H54 (cell line): Measurements from ENCODE around the gene WDR62.

ENCODE experiments used
- DNase-seq: peaks from one replicate; pipeline ENCODE4 v3.0.0; 2011; ENCODE audit warnings: low spot score, mixed read lengths; ENCODE audit not compliant: insufficient read length
- FAIRE-seq: peaks from 3 replicates; lab custom pipeline; 2011; peaks lifted over from hg19 to GRCh38; lab: Jason Lieb, UNC
- POLR2A ChIP-seq: IDR thresholded peaks from 2 replicates; pipeline ENCODE4 v1.6.1; 2011; ENCODE audit warnings: low read depth, mild to moderate bottlenecking, low read length

WDR62 gene

DNA sequence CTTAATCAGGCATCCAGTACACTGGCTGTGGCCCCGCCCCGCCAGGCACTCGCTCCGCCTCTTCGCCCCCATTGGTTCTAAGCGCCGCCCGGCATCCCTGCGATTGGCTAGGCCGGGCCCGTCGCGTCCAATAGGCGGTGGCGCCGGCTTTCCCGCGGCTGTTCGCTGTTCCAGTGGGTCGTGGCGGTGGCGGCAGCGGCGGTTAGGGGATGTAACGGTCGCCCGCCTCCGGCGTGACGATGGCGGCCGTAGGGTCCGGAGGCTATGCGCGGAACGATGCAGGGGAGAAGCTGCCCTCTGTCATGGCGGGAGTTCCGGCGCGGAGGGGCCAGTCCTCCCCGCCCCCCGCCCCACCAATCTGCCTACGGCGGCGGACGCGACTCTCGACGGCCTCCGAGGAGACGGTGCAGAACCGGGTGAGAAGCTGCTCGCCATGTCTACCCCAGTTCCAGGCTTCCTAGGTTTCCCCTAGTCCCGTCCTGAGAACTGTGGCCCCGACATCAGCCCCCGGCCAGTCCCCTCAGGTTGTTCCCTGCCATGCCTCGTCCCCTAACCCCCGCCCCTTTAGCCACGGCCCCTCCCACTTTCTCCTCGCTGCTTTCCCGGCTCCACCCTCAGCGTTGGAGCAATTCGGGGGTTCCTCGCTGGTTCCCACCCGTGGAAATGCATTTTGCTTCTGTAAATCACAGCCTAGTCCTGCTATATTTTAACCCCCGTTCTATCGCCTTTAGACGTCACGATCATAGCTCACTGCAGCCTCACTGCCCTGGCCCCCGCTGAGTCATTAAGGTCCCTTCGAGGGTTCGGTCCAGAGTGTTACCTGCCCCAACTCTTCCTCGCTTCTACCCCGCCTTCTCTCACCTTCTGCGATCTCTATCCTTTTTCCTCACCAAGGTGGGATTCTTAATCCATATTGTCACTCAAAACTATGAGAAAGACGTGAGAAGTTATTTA lies at the start of gene WDR62:
WDR62 (plus strand) TSS at position 165 of the 954 bp plus-strand sequence; CDS start at position 240, 75 bp downstream.
- TF ChIP-seq POLR2A, result peak; percentile 83
- DNase-seq (peak; percentile 98), FAIRE-seq (no peak)

DNA sequence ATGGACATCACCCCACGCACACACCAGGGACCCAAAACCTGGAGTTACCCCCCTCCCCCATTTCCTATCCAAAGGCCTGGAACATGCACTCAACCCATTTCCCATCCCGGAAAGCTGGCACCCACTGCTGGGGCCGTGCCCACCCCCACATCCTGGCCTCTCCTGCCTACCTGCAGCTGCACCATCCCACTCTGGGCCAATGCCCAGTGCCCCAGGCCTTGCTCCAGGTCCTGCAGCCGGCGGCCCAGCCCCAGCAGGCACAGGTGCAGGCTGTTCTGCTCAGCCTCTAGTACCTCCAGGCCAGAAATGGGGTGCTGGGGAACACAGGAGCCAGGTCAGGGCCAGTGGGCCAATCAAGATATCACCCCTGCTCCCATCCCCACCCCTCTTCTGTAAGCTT lies 47.7 kb upstream of the WDR62 start:
- no peak for FAIRE-seq
- DNase-seq, result no peak
- TF ChIP-seq POLR2A, result no peak

DNA sequence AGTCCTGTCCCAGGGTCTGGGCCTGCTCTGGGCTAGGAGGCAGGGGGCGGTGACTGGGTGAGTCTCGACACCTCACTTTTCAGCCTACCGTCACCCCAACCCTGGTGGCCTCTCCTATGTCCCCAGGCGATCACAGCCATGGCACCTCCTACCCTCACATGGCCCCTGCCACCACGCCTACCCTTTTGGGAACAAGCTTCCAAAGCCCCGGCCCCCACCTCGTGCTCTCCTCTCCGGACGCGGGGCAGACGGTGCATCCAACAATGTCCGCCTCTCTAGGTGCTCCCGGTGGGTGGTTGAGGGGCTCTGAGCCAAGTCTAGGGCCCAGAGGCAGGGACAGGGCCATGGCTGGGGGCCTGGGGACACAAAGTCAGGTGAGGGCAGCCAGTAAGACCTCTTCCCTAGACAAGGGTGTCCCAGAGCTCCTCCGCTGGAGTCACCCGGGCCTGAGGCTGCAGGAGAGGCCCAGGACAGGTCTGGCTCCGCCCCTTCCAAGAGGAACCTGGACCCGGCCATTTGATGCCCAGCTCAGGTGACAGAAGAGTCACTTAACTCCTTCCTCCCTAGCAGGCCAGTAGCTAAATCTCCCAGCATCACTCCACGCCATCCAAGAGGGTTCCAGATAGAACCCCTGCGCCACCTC lies 46.2 kb upstream of the WDR62 start, which contains the start of gene SYNE4:
SYNE4 (minus strand) TSS at position 478 of the 643 bp plus-strand sequence; CDS start at position 346, 132 bp downstream.
- no peak for FAIRE-seq
- DNase-seq, result no peak
- no peak for TF ChIP-seq POLR2A

DNA sequence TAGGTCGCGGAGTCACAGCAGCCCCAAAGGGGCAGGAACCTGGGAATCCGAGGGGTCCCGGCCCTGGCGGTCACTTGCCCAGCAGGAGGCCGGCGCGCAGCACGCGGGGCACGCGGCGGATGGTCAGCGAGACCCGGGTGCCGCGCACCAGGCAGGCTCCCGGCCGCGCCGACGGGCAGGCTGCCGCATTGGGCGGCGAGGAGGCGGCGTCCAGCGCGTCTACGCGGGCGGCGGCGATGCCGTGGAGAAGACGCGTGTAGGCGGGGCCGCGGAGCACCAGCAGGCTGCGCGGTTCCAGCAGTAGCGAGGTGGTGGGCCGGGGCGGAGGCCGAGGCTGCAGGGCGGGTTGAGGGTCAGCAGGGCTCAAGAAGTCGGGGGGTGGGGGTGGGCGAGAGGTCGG lies 45.5 kb upstream of the WDR62 start:
- no peak for TF ChIP-seq POLR2A
- FAIRE-seq, result no peak
- DNase-seq, result no peak

DNA sequence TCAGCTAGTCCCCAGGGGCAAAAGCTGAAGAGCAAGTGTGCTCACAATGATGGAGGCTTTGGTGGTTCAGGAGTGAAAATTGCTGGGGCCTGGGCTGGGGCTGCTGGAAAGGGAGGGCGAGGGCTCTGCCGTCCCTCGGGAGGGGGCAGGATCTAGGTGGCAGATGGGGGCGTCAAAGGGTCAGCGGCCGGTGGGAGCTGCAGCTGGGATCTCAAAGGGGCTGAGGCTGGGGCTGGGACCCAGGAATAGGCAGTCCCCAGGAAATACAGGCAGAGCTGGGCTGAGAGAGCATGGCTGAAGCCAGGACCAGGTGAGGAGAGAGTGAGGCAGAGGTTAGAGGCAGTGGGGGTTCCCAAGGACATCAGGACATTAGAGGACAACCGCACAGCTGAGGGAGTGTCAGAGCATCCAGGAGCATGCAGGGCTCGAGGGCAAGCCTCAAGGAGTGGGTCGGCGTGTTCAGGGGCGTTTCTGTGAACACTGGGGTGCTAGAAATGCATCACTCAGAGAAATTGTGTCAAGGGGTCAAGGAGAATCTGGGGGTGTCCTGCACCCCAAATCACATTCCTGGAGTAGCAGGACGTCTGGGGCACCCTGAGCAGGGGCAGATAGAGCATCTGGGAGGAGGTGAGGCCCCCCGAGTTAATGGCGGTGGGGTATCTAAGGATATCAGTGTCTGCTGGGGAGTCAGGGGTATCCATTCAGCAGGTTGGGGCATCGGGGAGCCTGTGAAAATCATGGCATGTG lies 44.9 kb upstream of the WDR62 start:
- no peak for FAIRE-seq
- no peak for TF ChIP-seq POLR2A
- DNase-seq, result no peak

DNA sequence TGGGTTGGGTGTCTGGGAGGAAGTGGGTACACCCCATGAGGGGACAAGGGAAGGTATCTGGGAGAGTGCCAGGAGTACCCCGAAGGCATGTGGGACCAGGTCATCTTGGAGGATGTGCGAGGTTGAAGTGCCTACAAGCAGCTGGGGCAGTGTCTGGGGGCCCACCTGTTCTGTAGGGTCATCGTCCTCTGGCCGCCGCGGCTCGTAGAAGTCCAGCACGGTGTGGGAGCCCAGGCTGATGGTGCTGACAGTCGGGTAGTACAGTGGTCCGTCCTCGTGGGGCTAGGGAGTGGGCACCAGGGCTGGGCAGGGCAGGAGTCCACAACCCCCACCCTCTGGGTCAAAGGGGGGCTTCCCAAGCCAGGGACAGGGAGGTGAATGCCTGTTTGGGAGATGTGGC lies 44.3 kb upstream of the WDR62 start:
- FAIRE-seq, result no peak
- no peak for TF ChIP-seq POLR2A
- no peak for DNase-seq

DNA sequence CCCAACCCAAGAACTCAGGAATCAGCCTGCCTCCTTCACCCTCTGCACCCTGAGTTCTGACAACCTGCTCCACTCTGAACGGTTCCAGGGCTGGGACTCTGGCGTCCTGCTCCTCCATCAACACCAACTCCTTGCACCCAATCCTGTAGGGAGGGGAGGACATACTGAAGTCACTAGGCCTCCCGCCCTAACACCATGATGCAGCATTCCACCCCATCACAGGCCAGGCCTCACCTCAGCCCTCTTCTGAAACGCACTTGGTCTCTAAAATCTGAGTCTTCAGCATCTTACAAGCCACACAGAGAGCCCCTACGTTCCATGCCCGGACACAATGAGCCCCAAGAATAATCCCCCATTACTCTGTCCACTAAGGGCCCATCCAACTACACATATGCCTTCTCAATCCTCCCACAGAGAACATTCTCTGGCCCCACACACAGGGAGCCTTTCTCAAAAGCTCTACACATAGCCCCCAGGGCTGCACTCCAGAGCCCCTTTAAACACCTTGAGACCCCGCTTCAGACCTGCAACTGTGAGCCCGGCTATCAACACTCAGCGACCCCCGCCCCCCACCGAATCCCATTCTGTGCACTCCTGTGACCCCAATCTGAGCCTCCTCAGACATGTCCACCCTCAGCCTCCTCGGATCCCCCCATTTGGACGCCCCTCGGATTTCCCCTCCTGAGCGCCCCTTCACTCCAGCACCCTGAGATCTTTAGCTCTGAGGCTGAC lies 41.3 kb upstream of the WDR62 start:
- no peak for FAIRE-seq
- DNase-seq, result no peak

DNA sequence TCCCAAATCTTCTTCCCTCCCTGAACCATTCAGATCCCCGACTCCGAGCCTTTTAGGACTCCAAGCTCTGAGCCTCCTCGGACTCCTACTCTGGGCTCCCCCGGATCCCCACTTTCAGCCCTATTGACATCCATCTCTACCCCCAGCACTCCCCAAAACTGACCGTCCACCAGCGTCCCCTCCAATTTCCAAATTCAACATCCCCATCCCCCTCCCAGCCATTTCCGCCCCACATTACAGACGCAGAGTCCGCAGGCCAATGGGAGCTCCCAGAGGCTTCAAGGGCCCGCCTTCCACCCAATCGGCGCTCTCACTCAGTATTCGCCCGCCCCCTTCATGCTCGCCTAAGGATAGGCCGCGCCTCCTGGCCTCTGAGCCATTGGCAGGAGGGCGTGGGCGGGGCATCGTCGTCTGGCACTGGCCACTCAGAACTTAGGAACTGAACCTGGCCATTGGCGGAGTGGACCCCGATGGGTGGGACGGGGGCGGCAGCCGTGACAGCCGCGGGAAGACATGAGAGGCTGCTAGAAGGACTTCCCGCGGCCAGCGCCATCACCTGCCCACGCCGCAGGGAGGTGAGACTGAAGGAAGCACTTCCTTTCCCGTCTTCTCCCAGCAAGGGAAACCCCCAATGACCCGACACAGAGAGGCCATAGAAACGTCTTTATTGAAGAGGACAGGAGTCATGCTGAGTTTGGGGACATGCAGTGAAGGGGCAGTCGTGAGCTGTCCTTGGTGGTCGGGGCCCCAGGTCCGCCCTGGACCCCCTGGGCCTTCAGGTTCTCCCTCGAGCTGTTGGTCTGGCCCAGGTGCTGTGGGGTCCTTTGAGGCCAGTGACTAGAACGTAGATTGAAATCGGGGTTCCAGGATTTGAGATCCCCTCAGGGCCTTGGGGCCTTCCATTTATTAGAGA lies 40.4 kb upstream of the WDR62 start, which contains the start of gene ALKBH6:
ALKBH6 (minus strand) TSS at position 202 of the 913 bp plus-strand sequence. CDS start 816 bp downstream, outside the sequence.
- peak; percentile 100 for DNase-seq
- FAIRE-seq, result peak; percentile 86
- peak; percentile 66 for TF ChIP-seq POLR2A

More for the DNA sequence above, 41.3 kb upstream of the WDR62 start:
- no peak for TF ChIP-seq POLR2A

DNA sequence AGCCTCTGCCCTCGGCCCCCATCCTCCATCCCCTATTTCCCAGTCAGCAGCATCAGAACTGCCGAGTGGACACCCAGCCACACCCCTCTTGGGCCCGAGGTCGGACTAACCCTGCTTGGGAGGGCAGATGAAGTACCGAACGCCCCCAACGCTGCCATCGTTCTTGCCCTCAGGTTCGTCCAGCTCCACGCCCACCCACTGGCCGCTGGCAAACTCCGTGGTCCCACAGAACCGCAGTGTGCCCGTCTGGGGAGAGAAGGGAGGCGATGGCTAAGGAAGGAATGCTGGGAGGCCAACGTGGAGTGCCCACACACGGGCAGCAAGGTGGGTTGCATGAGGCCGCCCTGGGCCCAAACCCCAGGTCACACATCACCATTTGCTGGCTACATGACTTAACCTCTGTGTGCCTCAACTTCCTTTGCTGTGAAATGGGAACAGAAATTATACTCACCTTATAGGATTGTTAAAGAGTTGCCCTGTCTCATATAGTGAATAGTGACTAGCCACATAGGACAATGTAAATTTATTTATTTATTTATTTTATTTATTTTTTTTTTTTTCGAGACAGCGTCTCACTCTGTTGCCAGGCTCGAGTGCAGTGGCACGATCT lies 35.5 kb upstream of the WDR62 start:
- DNase-seq, result no peak
- no peak for TF ChIP-seq POLR2A
- FAIRE-seq, result no peak

DNA sequence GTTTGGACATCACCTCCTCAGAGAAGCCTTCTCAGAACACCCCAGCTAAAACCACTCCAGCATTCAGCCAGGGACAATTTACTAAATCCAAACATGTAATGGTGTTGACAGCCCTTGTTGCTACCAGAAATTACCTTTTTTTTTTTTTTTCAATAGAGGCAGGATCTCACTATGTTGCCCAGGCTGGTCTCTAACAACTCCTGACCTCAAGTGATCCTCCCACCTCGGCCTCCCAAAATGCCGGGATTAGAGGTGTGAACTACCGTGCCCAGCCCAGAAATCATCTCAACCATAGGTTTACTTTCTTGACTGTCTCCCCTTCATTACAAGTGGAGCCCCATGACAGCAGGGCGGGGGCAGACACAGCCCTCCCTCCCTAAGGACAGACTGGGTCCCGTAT lies 31.3 kb upstream of the WDR62 start:
- FAIRE-seq (no peak), DNase-seq (no peak)
- no peak for TF ChIP-seq POLR2A

DNA sequence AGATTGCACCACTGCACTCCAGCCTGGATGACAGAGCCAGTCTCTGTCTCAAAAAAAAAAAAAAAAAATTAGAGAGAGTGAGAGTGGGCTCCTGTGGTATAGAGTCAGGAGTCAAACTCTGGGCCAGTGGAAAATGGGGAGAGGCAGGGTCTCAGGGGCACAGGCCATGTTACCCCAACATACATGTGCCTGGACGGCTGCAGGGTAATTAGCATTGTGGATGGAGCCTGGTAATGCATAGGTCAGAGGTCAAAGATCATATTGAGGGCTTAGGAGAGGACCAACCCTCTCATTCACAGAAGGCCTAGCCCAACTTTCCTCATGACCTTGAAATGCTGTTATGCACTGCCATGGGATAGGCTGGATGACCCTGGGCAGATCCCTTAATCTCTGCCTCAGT lies 29.2 kb upstream of the WDR62 start:
- no peak for FAIRE-seq
- no peak for DNase-seq
- no peak for TF ChIP-seq POLR2A

DNA sequence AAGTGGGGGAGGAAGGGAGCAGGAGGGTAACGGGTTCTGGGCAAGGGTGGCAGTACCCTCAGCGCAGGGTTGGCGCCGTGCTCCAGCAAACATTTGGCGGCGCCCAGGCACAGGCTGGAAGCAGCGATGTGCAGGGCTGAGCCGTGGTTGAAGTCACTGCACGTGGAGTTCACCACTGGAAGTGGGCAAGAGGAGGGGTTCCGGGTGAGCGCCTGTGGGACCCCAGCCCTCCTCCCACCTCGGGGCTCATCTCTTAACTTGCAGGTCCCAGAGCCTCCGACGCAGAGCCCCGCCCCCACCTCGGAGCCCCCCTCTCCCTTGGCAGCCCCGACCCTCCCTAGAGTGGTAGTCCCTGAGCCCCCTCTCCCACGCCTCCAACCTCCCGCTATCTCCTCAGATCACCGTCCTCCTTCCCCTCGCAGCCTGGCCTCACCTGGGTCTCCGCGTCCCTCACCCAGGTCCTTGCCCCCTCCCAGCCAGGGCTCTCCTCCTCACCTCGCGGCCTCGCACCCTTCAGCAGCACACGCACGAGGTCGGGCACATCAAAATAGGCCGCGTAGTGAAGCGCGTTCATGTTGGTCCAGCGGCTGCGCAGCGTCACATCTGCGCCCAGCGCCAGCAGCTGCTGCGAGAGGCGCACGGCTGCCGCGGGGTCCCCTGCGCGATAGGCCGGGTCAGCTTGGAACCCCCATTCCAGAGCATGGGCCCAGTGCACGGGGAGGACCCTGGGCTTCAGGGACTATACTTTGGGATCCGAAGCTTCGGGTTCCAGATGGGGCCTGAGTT lies 28.4 kb upstream of the WDR62 start:
- no peak for DNase-seq
- FAIRE-seq, result no peak
- no peak for TF ChIP-seq POLR2A
